ENCODE data around the gene ARL14EPL.

DNA sequence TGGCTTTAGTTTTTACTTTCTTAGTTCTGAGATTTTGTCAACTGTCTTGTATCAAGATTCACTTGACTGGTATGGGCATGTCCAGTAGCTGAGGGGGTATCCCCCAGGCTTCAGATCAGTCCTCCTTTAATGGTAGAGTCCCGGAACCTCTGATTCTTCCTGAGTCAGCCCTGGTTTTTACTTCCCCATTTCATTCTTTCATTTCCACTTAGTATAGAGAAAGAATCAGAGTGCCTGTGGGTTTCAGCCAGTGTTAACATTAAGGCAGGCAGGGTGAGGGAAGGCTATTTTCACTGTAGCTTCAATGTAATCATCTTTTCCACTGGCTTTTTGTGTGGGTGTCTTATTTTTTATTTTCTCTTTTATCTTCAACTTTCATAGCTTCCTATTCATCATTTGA, 44.2 kb downstream of the ARL14EPL start:
- no peak for TF ChIP-seq POLR2A (IDR thresholded peaks at IDR 0.05)
- TF ChIP-seq, protein P1, sequence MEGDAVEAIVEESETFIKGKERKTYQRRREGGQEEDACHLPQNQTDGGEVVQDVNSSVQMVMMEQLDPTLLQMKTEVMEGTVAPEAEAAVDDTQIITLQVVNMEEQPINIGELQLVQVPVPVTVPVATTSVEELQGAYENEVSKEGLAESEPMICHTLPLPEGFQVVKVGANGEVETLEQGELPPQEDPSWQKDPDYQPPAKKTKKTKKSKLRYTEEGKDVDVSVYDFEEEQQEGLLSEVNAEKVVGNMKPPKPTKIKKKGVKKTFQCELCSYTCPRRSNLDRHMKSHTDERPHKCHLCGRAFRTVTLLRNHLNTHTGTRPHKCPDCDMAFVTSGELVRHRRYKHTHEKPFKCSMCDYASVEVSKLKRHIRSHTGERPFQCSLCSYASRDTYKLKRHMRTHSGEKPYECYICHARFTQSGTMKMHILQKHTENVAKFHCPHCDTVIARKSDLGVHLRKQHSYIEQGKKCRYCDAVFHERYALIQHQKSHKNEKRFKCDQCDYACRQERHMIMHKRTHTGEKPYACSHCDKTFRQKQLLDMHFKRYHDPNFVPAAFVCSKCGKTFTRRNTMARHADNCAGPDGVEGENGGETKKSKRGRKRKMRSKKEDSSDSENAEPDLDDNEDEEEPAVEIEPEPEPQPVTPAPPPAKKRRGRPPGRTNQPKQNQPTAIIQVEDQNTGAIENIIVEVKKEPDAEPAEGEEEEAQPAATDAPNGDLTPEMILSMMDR (IDR thresholded peaks at IDR 0.05), result no peak
